Fibroblast of the conjunctiva (primary cell): ENCODE measurements around the gene MRPS6.

ENCODE experiments used
- DNase-seq: peaks from one replicate; pipeline ENCODE4 v3.0.0-alpha.2; 2010; ENCODE audit warnings: low read depth

The MRPS6 gene

GRCh38 chr21:34071683-34072082 lies 1.7 kb upstream of the MRPS6 start:
- no peak for DNase-seq

- DNase-seq = no peak
These were observed 990 bp upstream of the MRPS6 start for GRCh38 chr21:34072145-34073031.

GRCh38 chr21:34073749-34074282 lies 438 bp downstream of the MRPS6 start:
- no peak for DNase-seq

- DNase-seq = no peak
These were observed 1.1 kb downstream of the MRPS6 start for GRCh38 chr21:34074283-34075090.

GRCh38 chr21:34075091-34075425 lies 1.7 kb downstream of the MRPS6 start:
- DNase-seq = no peak

GRCh38 chr21:34075760-34076660 lies 2.6 kb downstream of the MRPS6 start:
- DNase-seq = no peak

- DNase-seq = no peak
These were observed 3.5 kb downstream of the MRPS6 start for GRCh38 chr21:34076835-34077234.

GRCh38 chr21:34077888-34078287 lies 4.5 kb downstream of the MRPS6 start:
- DNase-seq = no peak

- no peak for DNase-seq
These were observed 5.5 kb downstream of the MRPS6 start for GRCh38 chr21:34078915-34079314.

- DNase-seq = no peak
These were observed 7.3 kb downstream of the MRPS6 start for GRCh38 chr21:34080710-34081109.

- no peak for DNase-seq
These were observed 9.4 kb downstream of the MRPS6 start for GRCh38 chr21:34082769-34083168.

GRCh38 chr21:34083357-34083756 lies 10.0 kb downstream of the MRPS6 start:
- DNase-seq = no peak

- no peak for DNase-seq
These were observed 11.8 kb downstream of the MRPS6 start for GRCh38 chr21:34085129-34085528.

GRCh38 chr21:34086887-34087306 lies 13.5 kb downstream of the MRPS6 start:
- DNase-seq = no peak

GRCh38 chr21:34088752-34089151 lies 15.4 kb downstream of the MRPS6 start:
- no peak for DNase-seq

GRCh38 chr21:34091032-34091431 lies 17.7 kb downstream of the MRPS6 start:
- DNase-seq = no peak

- no peak for DNase-seq
These were observed 18.2 kb downstream of the MRPS6 start for GRCh38 chr21:34091607-34092006.

GRCh38 chr21:34092262-34092921 lies 19.0 kb downstream of the MRPS6 start:
- DNase-seq = no peak

- no peak for DNase-seq
These were observed 19.7 kb downstream of the MRPS6 start for GRCh38 chr21:34093083-34093482.

GRCh38 chr21:34094949-34095348 lies 21.6 kb downstream of the MRPS6 start:
- DNase-seq = no peak

- DNase-seq = no peak
These were observed 24.1 kb downstream of the MRPS6 start for GRCh38 chr21:34097442-34097841.
